RPMI8226 (cell line): ENCODE measurements around the gene LYRM4.
"Not testable (repeated sequence)": the region's sequence is repeated elsewhere in the genome, so short reads cannot be mapped to it uniquely, and the experiment has no call there.

Experiments used
- DNase-seq: peaks from one replicate; pipeline ENCODE4 v3.0.0-alpha.2; 2015

The LYRM4 gene

GRCh38 chr6:5139828-5140771 lies 120.7 kb downstream of the LYRM4 start:
- DNase-seq = no peak

DNA sequence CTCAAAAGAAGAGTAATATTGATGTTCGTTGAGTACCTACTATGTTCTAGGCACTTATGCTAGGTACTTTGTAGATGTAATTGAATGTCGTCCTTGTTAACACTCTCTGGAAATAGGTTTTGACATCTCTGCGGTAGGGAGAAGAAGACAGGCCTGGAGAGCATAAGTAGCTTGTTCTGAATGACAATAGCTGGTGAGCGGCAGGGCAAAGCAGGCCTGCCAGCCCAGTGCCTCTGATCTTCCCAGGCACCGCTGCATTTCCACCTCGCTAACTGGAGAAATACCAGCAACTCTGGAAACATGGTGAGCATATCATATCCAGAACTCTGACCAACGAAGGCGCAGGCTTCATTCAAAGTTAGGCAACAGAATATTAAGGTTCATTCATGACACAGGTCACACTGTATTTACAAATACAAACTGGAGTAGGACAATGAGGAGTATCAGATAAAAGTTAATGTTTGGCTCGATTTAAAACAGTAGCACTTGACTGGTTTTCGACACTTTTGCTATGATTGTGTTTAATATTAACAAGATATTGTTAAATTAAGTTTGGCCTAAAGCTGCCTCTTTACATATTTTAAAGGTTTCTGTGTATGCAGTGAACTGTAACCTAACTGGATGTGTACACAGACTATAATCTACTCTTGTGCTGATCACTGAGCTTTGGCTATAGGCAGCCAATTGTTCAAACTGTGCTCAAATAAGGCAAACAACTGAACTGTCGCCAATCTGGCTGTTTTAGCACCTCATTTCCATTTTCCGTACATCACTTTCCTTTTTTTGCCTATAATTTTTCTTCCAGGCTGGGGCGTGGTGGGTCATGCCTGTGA lies 121.5 kb downstream of the LYRM4 start:
- no peak for DNase-seq

GRCh38 chr6:5136851-5137250 lies 123.9 kb downstream of the LYRM4 start:
- DNase-seq = no peak

DNA sequence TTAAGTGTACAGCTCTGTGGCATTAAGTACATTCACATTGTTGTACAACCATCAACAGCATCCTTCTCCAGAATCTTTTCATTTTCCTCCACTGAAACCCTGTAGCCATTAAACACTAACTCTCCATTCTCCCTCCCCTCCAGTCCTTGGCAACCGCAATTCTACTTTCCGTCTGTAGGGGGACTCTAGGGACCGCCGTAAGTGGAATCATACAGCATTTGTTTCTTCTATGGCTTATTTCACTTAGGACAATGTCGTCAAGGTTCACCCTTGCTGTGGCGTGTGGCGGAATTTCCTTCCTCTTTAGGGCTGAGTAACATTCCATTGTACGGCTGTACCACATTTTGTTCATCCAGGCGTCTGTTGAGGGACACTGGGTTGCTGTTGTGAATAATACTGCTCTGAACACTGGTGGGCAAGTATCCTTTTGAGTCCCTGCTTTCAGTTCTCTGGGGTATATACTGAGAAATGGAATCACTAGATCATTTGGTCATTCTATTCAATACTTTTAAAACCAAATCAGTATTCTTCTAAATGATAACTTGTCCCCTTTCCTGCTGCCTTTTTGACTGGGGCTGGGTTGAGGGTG lies 124.9 kb downstream of the LYRM4 start:
- peak; percentile 18 for DNase-seq

DNA sequence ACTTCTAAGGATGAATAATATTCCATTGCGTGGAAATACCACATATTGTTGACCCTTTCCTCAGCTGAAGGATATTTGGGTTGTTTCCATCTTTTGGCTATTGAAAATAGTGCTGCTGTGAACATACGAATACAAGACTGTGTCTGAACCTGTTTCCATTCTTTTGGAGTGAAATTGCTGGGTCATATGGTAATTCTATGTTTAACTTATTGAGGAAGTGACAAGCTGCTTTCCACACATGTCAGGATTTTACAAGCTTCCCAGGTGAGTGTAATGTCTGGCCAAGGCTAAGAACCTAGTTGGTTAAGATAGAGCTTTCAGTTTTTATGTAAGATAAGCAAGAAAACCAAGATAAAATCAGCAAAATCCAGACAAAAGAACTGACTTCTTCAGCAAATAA lies 126.8 kb downstream of the LYRM4 start:
- DNase-seq = no peak

GRCh38 chr6:5132731-5133130 lies 128.0 kb downstream of the LYRM4 start:
- DNase-seq = no peak

GRCh38 chr6:5130135-5130866 lies 130.4 kb downstream of the LYRM4 start:
- DNase-seq = no peak

DNA sequence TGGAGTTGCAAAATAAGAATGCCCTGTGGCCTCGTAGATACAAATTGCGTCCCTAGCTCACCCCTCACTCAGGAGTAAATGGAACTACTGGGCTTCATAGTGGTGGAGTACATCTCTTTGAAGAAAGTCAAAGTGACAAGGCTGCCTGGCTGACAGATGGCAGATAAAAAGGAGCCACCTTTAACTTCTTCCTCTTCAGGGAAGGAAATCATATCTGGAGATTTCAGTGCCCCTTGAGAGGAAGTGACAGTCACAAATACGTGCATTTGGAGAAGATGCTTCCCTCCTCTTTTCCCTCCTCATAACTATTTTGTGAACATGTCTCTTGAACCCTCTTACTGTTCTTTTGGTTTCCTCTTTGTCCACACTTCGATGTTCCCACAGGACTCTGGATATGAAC lies 132.4 kb downstream of the LYRM4 start:
- no peak for DNase-seq

DNA sequence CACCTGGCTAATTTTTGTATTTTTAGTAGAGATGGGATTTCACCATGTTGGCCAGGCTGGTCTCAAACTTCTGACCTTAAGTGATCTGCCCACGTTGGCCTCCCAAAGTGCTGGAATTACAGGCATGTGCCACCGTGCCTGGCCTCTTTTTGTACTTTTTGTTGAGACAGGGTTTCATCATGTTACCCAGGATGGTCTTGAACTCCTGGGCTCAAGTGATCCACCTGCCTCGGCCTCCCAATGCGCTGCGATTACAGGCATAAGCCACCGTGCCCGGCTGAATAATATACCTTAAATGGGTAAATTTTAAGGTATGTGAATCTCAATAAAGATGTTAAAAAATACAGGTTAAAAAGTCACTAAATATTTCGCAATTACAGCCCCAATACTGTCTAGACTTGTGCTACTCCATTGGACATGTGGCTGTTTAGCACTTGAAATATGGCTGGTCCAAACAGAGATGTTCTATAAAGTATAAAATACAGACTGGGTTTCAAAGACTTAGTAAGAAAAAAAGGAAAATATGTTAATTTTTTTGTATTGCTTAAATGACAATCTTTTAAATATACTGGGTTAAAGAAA lies 133.6 kb downstream of the LYRM4 start:
- no peak for DNase-seq

DNA sequence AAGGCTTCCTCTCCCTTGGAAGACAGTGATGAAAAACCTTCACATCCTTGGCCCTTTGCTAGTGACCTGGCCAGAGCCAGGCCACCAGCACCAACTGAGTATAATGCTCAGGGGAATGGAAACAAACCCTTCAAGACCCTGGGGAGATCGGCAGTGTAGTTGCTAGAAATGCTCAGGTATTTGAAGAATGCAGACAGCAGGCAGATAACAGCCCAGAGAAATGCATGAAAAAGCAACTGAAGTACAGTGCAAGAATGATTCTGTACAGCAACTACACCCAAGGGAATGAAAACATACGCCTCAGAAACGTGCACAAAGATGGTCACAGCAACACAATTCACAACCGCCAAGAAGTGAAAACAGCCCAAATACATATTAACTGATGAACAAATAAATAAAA lies 134.5 kb downstream of the LYRM4 start:
- DNase-seq = no peak

DNA sequence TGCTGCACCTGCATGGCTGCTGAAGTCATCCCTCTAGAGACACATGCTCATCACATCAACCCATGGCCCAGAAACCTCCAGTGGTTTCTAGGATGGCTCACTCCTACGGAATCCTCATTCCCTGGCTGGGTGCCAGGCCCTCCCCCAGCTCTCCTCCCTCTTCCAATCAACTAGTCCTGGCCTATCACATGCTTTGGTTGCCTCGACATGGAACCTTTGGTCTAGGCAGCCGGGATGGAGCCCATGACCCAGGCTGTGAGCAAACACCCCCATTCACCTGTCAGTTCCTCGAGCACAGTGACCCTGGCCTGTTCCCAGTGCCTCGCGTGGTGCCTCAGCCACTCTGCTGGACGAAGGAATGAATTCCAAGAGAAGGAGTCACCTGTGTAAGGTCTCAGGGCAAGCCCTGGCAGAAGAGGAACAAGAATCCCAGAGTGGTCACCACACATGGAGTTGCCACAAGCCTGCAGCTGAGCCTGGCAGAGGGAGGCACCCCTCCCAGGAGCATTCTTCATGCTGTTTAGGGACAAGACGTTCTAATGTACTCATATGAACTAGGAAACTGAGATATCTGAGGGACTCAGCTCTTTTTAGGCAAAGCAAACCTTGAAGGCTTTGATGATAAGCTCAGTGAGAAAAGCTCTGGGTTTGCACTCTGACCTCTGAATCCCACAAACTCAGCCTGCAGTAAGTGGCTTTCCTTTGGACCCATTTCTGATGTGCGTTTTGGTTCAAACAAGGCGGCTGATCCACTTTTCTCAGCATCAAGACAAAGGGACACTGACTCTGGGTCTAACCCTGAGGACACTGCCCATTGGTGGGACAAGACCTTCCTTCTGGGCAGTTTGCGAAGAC lies 135.4 kb downstream of the LYRM4 start:
- no peak for DNase-seq

DNA sequence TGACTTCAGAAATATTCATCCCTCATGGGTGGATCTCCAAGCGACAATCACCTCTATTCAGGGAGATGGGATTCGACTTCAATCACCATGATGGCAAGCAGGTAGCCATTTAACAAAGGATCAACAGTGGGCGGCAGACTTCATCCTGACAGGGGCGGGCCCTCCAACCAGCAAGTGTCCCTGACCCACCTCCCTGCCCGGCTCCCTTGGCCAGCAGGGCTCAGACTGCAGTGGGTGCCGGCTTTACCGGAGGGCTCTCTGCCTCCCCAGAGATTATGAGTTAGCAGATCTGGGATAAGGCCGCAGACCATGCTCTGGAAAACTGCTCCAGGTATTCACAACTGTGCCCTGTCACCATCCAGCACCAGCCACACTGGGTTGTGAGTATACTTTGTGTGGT lies 136.2 kb downstream of the LYRM4 start:
- no peak for DNase-seq

DNA sequence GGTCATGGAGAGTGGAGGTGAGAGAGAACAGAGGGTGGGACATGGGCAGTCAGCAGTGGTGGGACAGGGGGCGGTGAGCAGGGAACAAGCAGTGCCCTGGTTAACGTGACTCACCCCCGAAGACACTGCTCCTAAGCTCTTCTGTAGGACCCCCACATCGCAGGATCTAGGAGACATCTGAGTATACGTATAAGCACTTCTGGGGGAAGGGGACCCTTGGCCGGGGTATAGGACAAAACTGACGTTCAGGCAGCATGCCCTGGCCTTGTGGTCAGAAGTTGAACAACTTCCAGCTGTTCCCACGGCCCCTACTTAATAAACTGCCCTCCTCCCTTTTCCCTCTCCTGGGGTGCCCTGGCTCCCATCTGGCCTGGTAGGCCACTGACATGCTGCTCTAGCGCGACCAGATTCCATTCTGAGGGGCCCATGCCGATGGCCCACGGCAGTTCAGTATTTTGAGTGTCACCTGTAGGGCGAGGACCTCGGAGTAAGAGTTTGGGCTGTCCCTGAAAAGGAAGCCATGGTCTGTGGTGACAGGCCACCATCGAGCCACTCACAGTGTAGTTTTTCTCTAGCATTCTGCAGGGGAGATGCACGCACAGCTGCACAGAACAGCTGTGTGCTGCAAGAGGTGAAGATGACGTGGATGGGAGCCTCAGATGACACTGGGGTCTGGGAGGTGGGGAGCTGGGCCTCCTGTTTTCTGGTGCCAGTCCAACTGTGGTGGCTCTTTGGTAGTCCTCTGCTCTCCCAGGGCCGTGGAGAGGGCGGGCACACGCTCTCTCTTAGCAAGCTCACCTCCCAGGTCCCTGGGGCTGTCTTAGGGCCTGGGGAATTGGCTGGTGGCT lies 137.2 kb downstream of the LYRM4 start:
- DNase-seq = no peak

- no peak for DNase-seq
These were observed 138.1 kb downstream of the LYRM4 start for GRCh38 chr6:5122504-5123112.

DNA sequence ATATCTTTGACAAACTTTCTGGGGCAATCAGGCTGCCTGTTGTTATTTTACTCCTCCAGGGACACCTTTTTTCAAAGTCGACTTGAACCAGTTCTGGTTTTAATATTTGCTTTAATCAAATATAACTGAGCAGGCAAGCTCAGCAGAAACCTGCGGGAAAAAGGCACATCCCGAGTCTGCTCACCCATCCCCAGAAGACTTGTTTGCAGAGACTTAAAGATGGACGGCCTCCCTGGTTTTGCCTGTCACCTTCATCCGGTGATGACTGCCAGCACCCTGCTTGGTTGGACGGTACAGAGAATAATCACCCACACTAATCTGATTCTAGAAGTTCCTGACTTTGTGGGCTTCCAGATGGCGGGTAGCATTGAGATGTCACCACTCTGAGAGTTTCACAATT lies 138.8 kb downstream of the LYRM4 start:
- no peak for DNase-seq

GRCh38 chr6:5121479-5121878 lies 139.3 kb downstream of the LYRM4 start:
- DNase-seq = no peak

- DNase-seq = not testable (repeated sequence)
These were observed 140.2 kb downstream of the LYRM4 start for GRCh38 chr6:5120543-5120942.

DNA sequence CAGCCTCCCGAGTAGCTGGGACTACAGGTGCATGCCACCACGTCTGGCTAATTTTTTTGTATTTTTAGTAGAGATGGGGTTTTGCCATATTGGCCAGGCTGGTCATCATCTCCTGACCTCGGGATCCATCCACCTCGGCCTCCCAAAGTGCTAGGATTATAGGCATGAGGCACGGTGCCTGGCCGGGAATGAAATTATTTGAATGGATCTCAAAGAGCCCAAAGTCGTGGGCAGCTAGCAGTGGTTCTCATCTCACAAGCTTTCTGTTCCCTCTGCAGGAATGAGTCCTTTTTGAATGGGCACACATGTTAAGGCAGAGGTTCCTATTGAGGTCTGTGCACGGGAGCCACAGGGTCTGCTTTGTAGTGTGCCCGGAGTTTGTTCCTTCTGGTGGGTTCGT lies 140.7 kb downstream of the LYRM4 start:
- DNase-seq = no peak

- DNase-seq = no peak
These were observed 141.4 kb downstream of the LYRM4 start for GRCh38 chr6:5119090-5119951.
